ENCODE data around the gene CNNM2.
"Not testable (repeated sequence)": the region's sequence is repeated elsewhere in the genome, so short reads cannot be mapped to it uniquely, and the experiment has no call there.

The CNNM2 gene

GRCh38 chr10:103111031-103111917 lies 193.2 kb downstream of the CNNM2 start:
- no peak for DNase-seq

GRCh38 chr10:103111918-103112877 lies 194.1 kb downstream of the CNNM2 start:
- no peak for DNase-seq

GRCh38 chr10:103114876-103115275 lies 196.8 kb downstream of the CNNM2 start:
- no peak for DNase-seq

- no peak for DNase-seq
Measured at GRCh38 chr10:103117247-103117646, 199.2 kb downstream of the CNNM2 start.

- DNase-seq: no peak
Measured at GRCh38 chr10:103120546-103120945, 202.5 kb downstream of the CNNM2 start.

- DNase-seq: no peak
Measured at GRCh38 chr10:103120977-103121735, 203.1 kb downstream of the CNNM2 start.

GRCh38 chr10:103123282-103124024 lies 205.4 kb downstream of the CNNM2 start:
- DNase-seq: no peak

GRCh38 chr10:103124420-103125096 lies 206.5 kb downstream of the CNNM2 start:
- no peak for DNase-seq

GRCh38 chr10:103125323-103126267 lies 207.5 kb downstream of the CNNM2 start:
- no peak for DNase-seq

GRCh38 chr10:103127241-103127640 lies 209.1 kb downstream of the CNNM2 start:
- no peak for DNase-seq

- not testable (repeated sequence) for DNase-seq
Measured at GRCh38 chr10:103130180-103130579, 212.1 kb downstream of the CNNM2 start.

- DNase-seq: no peak
Measured at GRCh38 chr10:103130910-103131309, 212.8 kb downstream of the CNNM2 start.

- not testable (repeated sequence) for DNase-seq
Measured at GRCh38 chr10:103135168-103135567, 217.1 kb downstream of the CNNM2 start.

GRCh38 chr10:103139803-103140202 lies 221.7 kb downstream of the CNNM2 start:
- no peak for DNase-seq
